Measurements from ENCODE around the gene FABP6.

FABP6 gene

DNA sequence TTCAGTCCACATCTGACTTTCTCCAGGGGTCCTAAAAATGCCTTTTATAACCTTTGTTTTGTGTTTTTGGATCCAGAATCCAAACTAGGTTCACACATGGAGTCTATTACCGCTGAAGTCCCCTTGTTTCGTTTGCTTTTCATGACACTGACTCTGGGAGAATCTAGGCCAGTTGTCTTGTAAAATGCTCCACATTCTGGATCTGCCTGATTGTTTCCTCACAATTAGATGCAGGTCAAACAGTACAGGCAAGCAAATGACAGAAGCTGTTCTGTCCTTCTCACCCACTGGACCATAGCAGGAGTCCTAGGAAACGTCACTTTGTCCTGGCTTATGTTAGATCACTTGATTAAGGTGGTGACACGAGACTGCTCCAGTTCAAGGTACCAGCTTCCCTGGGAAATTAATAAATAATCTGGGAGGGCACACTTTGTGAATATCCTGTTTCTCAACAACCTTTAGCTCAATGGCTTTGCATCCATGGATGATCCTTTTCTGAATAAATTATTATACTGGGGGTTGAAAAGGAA lies 34.1 kb downstream of the FABP6 start:
- DNase-seq, result no peak

DNA sequence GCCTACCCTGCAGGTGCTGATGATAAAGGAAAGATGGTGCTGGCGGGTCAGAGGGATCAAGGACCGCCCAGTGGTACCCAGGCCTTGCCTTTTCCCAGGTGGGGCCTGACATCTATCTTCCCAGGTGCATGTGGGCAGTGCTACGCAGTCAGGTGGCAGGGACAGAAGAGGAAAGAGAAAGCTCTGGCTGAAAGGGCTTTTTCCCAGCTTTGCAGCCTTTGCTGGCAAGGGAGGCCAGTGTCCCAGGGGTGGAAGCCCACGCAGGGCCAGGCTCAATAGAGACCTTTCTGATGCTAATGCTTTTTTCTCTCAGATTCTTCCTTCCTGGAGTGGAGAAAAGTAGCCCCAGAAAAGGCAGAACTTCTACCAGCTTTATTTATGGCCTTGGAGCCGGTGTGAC lies 36.7 kb downstream of the FABP6 start:
- no peak for DNase-seq

DNA sequence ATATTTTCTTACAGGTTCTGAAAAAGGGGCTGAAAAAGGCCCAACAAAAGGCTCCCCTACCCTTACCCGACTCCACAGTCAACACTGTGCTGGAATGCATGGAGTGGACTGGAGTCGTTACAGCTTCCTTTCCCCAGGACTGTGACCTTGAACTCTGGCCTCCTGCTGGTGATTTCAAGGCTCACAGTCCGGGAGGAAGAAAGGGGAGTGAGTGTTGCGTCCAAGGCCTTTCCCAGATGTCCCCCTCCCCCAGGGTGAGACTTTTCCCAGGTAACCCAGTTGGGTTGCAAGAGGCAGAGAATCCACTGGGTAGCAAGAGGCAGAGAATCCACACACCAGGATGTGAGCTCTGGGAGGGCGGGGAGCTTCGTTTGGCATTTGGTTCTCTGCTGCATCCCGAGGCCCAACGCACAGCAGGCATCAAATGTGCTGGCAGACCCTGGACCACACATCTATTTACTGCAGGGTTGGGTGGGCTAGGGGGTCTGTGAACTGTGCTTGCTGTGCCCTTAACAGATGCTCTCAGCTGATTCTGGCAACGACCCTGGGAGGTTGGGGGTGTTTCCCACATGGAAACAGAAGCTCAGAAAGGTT lies 37.5 kb downstream of the FABP6 start:
- DNase-seq, result no peak

DNA sequence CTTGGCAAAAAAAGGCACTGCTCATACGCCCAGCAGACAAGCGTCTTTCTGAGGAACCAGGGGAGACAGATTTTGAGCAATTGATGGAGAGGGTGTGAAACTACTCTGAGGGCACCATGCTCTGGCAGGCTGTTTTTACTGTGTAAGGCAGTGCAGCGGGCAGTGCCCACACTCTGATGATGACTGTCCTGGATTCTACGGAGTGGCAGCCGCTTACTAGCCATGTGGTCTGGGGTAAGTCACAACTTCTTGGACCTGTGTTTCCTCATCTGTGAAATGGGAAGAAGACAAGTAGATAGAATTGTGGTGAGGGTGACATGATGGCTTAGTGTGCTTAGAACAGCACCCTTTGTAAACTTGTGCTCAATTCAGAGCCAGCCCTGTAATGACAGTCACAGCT lies 38.8 kb downstream of the FABP6 start:
- DNase-seq, result no peak

DNA sequence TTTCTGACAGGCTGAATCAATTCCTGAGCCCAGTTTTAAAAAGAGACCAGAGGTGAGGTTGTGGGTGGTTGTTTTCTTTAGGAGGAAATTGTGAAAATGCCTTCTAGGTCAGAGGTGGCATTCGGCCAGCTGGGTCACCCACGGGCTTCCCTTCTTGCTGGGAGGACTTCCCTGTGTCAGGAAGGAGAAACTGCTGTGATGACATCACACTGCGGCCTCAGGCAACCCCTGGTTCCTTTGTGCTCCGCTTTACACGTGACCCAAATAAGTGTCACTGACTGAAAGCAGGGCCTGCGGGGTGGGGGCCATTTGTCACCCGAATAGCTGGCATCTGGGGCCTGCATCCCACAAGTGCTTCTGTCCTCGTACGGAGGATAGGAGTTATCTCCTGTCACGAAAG lies 39.7 kb downstream of the FABP6 start:
- no peak for DNase-seq

DNA sequence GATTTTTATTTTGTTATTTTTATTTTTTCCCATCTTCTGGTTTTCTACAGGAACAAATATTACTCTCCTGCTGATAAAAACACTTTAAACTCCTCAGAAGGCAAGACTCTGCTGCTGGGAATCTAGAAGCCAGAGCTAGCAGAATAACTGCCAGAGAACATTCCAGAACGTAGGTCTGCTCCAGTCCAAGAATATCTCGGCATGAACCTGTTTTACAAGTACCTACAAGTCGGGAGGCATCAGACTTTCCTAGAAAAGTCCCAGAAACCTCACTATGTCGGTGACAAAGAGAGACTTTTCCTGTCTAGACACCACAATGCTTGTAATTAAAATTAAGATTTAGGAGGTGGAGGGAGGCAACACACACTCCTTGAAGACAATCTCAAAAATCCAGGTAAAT lies 41.4 kb downstream of the FABP6 start:
- no peak for DNase-seq

DNA sequence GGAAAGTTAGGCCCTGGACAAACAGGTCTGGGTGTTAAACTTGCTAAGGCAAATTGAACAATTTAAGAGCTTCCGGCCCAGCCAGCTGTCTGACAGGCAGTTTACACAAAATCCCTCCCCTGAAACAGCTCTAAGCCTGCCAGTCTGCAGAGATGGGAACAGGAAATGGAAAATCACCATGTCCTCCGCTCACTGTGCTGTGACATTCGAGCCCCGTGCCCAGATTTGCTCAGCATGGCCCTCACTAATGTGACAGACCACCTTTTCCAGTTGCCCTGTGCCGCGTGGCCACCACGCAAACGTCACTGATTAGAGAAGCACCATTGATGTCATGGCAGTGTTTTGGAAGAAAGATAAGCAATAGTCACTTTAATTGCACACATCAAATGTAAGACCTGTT lies 42.1 kb downstream of the FABP6 start:
- no peak for DNase-seq

DNA sequence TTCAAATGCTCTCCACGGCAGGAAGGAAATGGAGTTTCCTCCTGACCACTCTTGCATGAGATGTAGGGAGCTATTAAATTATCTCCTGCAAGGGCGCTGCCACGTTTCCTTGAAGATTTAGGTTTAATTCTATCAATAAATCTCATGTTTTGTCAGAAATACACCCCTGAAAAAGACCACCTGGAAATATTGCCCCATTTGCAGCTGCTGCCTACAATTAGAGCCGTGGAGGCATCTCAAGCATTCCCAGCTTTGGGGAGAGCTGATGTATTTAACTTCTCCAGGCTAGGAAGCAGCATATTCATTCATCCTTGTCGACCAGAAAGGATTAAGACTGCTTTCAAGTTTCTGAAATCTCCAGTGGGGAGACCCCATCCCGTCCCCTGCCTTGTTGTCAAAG lies 42.5 kb downstream of the FABP6 start:
- DNase-seq, result no peak

DNA sequence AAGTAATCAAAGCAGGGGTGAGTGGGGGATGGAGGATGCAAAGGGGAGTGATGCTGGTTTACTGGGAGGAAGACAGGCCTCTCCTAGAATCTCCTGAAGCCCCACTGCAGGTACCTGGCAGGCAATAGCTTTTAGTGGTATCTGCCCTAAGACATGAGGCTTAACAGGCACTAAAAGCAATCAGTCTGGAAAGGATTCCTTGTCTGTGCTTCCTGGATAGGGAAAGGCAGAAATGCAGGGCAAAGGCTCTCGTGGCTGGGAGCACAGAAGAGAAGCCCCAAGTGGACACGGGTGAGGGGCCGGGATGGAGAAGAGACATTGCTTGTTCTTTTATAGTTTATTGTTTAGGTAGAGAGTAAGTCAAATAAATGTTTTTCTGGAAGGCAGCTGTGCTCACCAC lies 43.0 kb downstream of the FABP6 start:
- DNase-seq, result no peak

DNA sequence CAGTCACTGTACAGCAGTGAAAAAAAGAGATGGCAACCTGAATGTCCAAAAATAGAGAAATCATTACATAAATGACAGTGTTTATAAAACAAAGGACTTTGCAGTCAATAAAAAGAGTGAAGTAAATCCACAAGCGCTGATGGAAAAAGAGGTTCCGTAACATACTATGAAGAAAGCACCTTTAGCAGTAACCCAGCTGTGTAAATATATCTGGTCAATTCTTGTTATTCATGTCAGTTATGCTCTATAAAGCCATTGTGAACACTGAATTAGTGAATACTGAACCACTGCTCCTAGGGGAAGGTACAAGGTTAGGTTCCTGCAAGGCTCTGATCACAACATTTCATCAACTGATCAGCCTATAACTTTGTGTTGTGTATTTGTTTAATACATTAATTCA lies 43.6 kb downstream of the FABP6 start:
- DNase-seq, result no peak

DNA sequence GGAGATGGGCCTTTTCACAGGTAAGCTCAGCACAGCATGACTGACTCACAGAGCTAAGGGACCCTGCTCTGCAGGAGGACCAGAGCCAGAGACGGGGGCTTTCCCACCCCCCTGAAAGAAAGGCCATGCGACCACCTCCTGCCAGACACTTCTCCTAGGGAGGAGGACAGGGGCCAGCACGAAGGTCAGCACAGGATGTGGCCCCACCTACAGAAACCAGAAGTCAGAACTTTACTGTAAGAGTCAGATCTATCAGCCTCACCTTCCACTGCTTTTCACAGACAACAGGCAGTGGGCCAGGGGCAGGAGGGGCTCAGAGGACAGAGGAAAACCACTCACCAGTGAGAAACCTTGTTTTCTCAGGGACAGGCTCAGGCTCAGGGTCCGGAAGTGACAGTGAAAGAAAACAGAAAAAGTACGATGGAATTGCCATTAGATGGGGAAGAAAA lies 45.2 kb downstream of the FABP6 start:
- no peak for DNase-seq

DNA sequence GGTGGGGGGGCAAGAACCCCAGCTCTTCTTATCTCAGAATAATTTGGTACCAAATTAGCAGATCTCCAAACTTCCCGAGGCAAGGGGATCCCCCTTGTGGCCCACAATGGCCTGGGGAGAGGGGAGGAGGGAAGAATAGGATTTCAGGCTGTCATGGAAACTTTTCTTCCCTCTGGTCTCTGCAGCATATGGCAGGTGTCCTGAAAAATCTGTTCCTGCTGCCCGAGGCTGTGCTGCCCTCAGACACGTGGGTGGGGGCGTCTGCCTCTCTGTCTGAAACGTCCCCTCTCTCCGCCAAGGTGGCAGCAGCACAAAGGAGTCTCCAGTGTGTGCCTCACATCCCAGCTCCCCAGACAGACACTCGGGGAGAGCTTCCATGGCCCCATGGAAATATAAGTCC lies 49.0 kb downstream of the FABP6 start:
- DNase-seq, result no peak

DNA sequence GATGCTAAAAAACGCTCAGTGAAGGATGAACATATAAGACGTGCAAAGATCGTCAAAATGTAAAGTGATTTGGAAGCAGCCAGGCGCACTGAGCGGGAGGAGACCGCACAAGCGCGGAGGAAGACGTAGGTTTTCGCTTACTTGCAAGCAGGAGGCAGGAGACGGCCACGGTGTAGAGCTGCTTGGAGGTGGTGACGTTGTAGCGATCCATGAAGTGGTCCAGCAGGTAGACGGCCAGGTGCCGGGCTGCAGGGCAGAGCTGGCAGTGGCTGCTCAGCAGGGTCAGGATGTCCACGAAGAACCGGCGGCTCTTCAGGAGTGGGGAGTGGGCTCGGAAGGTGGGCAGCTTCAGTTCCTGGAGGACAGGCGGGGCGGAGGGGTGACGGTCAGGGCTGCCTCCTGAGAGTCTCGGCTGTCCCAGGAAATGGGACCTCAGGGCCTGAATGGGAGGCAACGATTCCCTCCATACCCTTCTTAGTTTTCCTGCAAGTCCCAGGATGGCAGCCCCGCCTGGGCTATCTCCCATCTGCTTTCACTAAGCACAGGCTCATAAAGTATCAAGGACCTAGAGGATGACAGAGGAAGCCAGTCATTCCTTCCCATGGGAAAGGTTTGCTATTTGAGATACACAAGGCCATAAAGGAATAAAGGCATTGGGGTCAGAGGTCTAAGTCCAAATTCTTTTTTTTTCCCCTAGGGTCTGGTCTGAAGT lies 51.2 kb downstream of the FABP6 start:
- DNase-seq, result no peak

DNA sequence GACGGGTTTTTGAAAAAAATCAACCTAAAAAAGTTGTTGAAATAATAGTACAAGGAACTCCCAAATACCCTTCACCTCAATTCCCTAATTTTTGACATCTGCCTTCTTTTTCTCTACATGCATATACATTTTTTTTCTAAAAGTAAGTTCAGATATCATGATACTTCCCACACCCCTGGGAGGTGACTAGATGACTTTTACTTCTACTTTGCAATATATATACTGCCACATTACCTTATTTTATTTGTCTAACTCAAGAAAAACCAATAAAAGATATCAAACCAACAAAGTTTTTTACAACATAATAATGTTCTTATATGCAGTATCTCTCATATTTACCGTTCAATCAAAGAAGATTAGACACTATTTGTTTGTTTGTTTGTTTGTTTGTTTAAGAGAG lies 52.0 kb downstream of the FABP6 start:
- no peak for DNase-seq

DNA sequence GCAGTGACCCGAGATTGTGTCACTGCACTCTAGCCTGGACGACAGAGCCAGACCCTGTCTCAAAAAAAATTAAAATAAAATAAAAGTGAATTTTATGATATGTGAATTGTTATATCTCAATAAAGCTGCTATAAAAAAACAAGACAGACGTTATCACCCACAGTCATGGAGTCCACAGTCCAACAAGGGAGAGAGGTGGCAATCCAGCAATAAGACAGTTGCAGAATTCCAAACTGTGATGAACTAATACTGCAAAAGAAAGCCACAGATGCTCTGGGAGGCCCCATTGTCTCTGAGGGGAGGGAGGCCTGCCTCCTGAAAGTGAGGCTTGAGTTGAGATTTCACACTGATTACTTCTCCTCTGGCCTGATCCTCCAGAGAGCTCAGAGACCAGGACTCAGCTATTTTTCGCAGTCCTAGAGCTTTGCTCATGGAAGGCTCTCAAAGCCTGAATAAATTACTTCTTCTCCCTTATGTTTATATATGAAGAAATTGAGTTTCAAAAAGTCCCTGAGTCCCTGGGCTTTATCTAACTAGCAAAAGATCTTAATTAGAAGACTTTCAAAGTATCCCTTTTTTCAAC lies 55.1 kb downstream of the FABP6 start:
- no peak for DNase-seq

DNA sequence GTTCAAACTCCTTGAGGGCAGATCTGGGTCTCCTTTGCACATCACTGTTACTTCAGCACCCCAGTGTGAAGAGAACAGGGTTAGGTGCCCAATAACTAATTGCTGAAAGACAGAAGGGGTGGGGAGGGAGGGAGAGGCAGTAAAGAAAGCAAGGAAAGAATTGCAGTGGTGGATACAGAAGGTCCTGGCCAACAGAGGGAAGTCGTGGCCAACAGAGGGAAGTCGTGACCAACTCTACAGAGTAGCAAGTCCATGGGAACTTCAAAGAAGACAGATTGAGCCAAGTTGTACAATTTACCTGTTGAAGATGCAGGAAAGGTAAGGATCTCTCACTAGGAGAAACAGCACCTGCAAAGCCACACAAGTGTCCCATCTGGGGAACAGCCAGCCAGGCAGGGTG lies 56.0 kb downstream of the FABP6 start:
- no peak for DNase-seq

DNA sequence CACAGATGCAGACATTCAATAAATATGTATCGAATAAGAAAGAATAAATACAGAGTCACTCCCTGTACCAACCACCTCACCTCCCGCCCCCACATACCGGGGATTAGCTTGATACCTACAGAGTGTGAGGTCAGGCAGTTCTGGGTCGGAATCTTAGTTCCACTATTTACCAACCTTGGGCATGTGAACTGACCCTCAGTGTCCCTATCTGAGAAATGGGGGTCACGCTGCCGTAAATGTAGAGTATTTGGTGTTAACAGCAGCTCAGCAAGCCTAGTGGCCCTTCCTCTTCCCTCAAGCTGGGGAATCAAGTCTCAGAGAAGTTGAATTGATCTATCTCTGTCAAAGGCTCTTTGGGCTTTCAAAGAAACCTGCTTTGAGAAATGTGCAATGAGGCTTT lies 57.6 kb downstream of the FABP6 start:
- no peak for DNase-seq

DNA sequence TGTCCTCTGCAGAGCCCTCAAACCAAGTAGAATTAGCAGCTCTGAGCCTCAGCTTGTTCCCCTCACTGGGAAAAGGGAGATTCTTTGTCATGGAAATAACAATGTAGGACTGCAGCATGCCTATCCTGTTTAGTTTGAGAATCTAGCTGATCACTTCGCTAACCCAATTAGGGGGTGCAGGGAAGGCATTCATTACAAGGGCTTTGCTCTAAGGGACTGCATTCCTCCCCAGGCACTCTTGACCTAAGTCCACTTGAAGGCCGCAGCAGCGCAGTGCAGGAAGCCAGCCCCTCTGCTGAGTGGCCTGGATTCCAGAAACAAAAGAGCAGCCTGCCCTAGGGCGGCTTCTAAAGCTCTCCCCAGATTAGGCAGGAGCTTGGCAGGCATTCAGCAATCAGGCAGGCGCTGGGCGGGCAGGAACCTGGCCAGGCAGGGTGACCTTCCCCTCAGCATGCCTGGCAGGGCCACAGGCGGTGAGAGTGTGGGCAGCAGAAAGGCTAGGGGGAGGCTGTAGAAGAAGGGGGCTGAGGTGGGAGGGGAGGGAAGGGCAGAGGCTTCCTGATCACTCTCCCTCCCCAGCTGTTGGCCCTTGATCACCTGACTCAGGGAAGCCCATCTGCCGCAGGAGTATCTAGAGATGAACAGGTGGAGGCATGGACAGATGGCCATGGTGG lies 58.2 kb downstream of the FABP6 start:
- no peak for DNase-seq
